ENCODE results near the gene BNC2.

The BNC2 gene

GRCh38 chr9:16377311-16377710 lies 493.2 kb downstream of the BNC2 start:
- TF ChIP-seq, protein P1, sequence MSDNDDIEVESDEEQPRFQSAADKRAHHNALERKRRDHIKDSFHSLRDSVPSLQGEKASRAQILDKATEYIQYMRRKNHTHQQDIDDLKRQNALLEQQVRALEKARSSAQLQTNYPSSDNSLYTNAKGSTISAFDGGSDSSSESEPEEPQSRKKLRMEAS (IDR thresholded peaks at IDR 0.05): no peak
- TF ChIP-seq ZBTB7A (IDR thresholded peaks at IDR 0.05; ENCODE audit: low read depth): no peak
- TF ChIP-seq, protein P2, sequence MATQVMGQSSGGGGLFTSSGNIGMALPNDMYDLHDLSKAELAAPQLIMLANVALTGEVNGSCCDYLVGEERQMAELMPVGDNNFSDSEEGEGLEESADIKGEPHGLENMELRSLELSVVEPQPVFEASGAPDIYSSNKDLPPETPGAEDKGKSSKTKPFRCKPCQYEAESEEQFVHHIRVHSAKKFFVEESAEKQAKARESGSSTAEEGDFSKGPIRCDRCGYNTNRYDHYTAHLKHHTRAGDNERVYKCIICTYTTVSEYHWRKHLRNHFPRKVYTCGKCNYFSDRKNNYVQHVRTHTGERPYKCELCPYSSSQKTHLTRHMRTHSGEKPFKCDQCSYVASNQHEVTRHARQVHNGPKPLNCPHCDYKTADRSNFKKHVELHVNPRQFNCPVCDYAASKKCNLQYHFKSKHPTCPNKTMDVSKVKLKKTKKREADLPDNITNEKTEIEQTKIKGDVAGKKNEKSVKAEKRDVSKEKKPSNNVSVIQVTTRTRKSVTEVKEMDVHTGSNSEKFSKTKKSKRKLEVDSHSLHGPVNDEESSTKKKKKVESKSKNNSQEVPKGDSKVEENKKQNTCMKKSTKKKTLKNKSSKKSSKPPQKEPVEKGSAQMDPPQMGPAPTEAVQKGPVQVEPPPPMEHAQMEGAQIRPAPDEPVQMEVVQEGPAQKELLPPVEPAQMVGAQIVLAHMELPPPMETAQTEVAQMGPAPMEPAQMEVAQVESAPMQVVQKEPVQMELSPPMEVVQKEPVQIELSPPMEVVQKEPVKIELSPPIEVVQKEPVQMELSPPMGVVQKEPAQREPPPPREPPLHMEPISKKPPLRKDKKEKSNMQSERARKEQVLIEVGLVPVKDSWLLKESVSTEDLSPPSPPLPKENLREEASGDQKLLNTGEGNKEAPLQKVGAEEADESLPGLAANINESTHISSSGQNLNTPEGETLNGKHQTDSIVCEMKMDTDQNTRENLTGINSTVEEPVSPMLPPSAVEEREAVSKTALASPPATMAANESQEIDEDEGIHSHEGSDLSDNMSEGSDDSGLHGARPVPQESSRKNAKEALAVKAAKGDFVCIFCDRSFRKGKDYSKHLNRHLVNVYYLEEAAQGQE (IDR thresholded peaks at IDR 0.05; ENCODE audit: low read depth): no peak
- TF ChIP-seq TCF12 (IDR thresholded peaks at IDR 0.05; ENCODE audit: low read depth): no peak
- no peak for TF ChIP-seq EGR1 (IDR thresholded peaks at IDR 0.05)
- no peak for TF ChIP-seq USF1 (IDR thresholded peaks at IDR 0.05)
- TF ChIP-seq RAD21 (IDR thresholded peaks at IDR 0.05; ENCODE audit: low read depth): no peak
- no peak for TF ChIP-seq TEAD4 (IDR thresholded peaks at IDR 0.05)
- TF ChIP-seq CREB1 (IDR thresholded peaks at IDR 0.05; ENCODE audit: low read depth): no peak
- TF ChIP-seq CEBPB (IDR thresholded peaks at IDR 0.05): no peak
- TF ChIP-seq FOXM1 (IDR thresholded peaks at IDR 0.05; ENCODE audit: borderline replicate concordance, low read depth): no peak

DNA sequence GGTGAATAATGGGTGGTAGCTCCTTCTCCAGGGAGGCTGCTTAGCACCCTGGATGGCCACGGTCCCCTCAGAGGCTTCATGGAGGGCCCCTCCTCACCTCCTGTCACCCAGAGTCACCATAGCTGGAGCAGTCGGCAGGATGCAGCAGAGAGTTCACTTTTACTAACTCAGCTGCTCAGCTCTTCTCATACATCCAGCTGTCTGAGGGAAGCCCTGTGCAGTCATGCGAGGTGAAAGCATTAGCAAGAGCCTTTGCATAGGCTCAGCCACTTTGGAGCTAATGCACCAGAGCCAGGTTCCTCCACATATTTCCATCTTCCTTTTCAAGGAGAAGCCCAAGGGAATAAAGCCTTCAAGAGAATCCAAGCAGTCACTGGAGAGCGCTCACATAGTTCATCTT lies 499.2 kb downstream of the BNC2 start:
- TF ChIP-seq TAF1 (IDR thresholded peaks at IDR 0.05; ENCODE audit: low read depth) (no peak), FOXM1 (IDR thresholded peaks at IDR 0.05; ENCODE audit: borderline replicate concordance, low read depth) (no peak), USF1 (IDR thresholded peaks at IDR 0.05) (no peak), TEAD4 (IDR thresholded peaks at IDR 0.05) (no peak), ZBTB7A (IDR thresholded peaks at IDR 0.05; ENCODE audit: low read depth) (no peak), EGR1 (IDR thresholded peaks at IDR 0.05) (no peak), CREB1 (IDR thresholded peaks at IDR 0.05; ENCODE audit: low read depth) (no peak)
- TF ChIP-seq, protein P1 (IDR thresholded peaks at IDR 0.05): no peak

- TF ChIP-seq TEAD4 (IDR thresholded peaks at IDR 0.05): no peak
- TF ChIP-seq EGR1 (IDR thresholded peaks at IDR 0.05): no peak
- TF ChIP-seq TCF12 (IDR thresholded peaks at IDR 0.05; ENCODE audit: low read depth): no peak
- no peak for TF ChIP-seq RAD21 (IDR thresholded peaks at IDR 0.05; ENCODE audit: low read depth)
- TF ChIP-seq CREB1 (IDR thresholded peaks at IDR 0.05; ENCODE audit: low read depth): no peak
- TF ChIP-seq FOXM1 (IDR thresholded peaks at IDR 0.05; ENCODE audit: borderline replicate concordance, low read depth): no peak
- TF ChIP-seq ZBTB7A (IDR thresholded peaks at IDR 0.05; ENCODE audit: low read depth): no peak
- no peak for TF ChIP-seq YY1 (IDR thresholded peaks at IDR 0.05; ENCODE audit: low read depth)
- TF ChIP-seq USF1 (IDR thresholded peaks at IDR 0.05): no peak
- TF ChIP-seq, protein P2 (IDR thresholded peaks at IDR 0.05; ENCODE audit: low read depth): no peak
Measured at GRCh38 chr9:16370647-16371046, 499.8 kb downstream of the BNC2 start.

GRCh38 chr9:16369427-16369826 lies 501.0 kb downstream of the BNC2 start:
- no peak for TF ChIP-seq TCF12 (IDR thresholded peaks at IDR 0.05; ENCODE audit: low read depth)
- TF ChIP-seq CREB1 (IDR thresholded peaks at IDR 0.05; ENCODE audit: low read depth): no peak

DNA sequence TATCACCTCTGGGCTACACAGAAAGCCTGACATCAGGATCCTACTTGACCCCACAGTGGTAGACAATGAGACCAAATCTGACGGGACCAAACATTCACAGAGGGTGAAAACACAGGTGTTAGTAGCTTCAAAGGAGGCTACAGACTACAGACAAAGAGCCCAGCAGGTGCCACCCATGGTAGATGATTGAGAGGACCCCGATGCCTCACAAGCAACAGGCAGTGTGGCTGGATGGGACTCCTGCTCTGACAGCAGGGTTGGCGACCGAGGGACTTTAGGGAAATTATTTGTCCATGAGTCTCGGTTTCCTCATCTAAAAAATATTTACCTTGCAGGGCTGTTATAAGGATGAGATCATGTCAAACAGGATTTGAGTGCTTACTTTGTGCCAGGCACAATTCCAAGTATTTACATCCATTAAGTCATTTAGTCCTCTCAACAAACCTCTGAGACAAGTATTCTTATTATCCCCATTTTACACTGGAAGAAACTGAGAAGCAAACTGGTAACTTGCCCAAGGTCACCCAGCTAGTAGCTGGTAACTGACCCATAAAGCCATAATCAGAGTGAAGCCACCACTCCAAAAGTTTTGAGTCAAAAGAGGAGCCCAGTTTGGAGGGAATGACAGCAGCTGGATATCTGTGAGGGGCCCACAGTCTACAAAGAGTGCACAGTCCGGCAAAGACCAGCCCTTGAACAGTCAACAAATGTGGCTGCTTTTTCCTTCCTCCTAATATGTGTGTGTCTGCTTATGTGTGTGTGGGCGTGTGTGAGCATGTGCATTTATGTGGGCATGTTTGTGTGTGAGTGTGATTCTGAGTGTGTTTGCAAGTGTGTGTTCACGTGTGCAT lies 502.0 kb downstream of the BNC2 start:
- TF ChIP-seq, protein P1 (IDR thresholded peaks at IDR 0.05): no peak
- TF ChIP-seq TEAD4 (IDR thresholded peaks at IDR 0.05): peak; percentile 6; the same call in 1 of the 2 replicates

DNA sequence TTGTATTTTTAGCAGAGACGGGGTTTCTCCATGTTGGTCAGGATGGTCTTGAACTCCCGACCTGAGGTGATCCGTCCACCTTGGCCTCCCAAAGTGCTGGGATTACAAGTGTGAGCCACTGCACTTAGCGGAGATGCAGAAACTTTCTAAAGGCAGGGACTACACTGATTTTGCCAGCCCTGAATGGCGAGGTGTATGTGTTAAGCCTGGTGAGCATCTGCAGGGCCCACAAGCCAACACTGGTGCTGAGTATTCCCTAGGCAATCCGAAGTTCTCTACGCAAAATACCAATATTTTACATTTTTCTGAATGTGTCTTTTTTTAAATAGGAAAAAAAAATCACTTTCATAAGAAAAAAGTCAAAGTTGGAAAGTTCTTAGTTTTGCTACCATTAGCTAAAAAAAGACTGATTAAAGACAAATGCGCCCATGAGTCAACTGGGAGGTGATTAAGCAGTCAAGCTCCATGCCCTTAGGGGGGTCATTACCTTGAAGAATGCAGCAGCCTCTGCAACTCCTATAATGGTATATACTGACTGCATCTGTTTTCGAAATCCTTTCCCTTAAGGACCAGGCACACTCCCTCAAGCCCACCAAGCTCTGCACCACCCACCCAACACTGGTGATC lies 502.8 kb downstream of the BNC2 start:
- TF ChIP-seq, protein P1 (IDR thresholded peaks at IDR 0.05): no peak
- no peak for TF ChIP-seq EGR1 (IDR thresholded peaks at IDR 0.05)
- TF ChIP-seq EP300 (IDR thresholded peaks at IDR 0.05; ENCODE audit: borderline replicate concordance): no peak
- no peak for TF ChIP-seq FOXM1 (IDR thresholded peaks at IDR 0.05; ENCODE audit: borderline replicate concordance, low read depth)
- TF ChIP-seq, protein P2 (IDR thresholded peaks at IDR 0.05; ENCODE audit: low read depth): no peak
- no peak for TF ChIP-seq ZBTB7A (IDR thresholded peaks at IDR 0.05; ENCODE audit: low read depth)
- TF ChIP-seq CREB1 (IDR thresholded peaks at IDR 0.05; ENCODE audit: low read depth): no peak
- no peak for TF ChIP-seq TAF1 (IDR thresholded peaks at IDR 0.05; ENCODE audit: low read depth)
- no peak for TF ChIP-seq CEBPB (IDR thresholded peaks at IDR 0.05)

Measured in Ishikawa (cell line).